ENCODE data around the gene CCDC13.

Gene CCDC13

GRCh38 chr3:42743204-42743995 is 29.7 kb downstream of the CCDC13 start:
- no peak for DNase-seq (ENCODE audit: low spot score)
- in situ Hi-C loops (cut with MboI; ENCODE audit: low sequenced_read_pairs, unreplicated experiment), result no loop called here
- no peak for TF ChIP-seq CTCF (IDR thresholded peaks at IDR 0.05; ENCODE audit: borderline replicate concordance, control extremely low read depth, extremely low read depth, insufficient read depth, missing control alignments)

- no peak for TF ChIP-seq CTCF (IDR thresholded peaks at IDR 0.05; ENCODE audit: borderline replicate concordance, control extremely low read depth, extremely low read depth, insufficient read depth, missing control alignments)
- in situ Hi-C loops (cut with MboI; ENCODE audit: low sequenced_read_pairs, unreplicated experiment), result no loop called here
- no peak for DNase-seq (ENCODE audit: low spot score)
These were observed 30.4 kb downstream of the CCDC13 start for GRCh38 chr3:42742688-42743087.

- TF ChIP-seq CTCF (IDR thresholded peaks at IDR 0.05; ENCODE audit: borderline replicate concordance, control extremely low read depth, extremely low read depth, insufficient read depth, missing control alignments), result no peak
- no peak for DNase-seq (ENCODE audit: low spot score)
- in situ Hi-C loops (cut with MboI; ENCODE audit: low sequenced_read_pairs, unreplicated experiment), result no loop called here
These were observed 30.8 kb downstream of the CCDC13 start for GRCh38 chr3:42742259-42742658.

GRCh38 chr3:42741796-42742195 is 31.3 kb downstream of the CCDC13 start:
- no peak for TF ChIP-seq CTCF (IDR thresholded peaks at IDR 0.05; ENCODE audit: borderline replicate concordance, control extremely low read depth, extremely low read depth, insufficient read depth, missing control alignments)
- in situ Hi-C loops (cut with MboI; ENCODE audit: low sequenced_read_pairs, unreplicated experiment), result no loop called here
- no peak for DNase-seq (ENCODE audit: low spot score)

- no peak for DNase-seq (ENCODE audit: low spot score)
These were observed 33.5 kb downstream of the CCDC13 start for GRCh38 chr3:42739401-42740158.

GRCh38 chr3:42736531-42736930 is 36.5 kb downstream of the CCDC13 start:
- in situ Hi-C loops (cut with MboI; ENCODE audit: low sequenced_read_pairs, unreplicated experiment), result no loop called here
- no peak for DNase-seq (ENCODE audit: low spot score)
- no peak for TF ChIP-seq CTCF (IDR thresholded peaks at IDR 0.05; ENCODE audit: borderline replicate concordance, control extremely low read depth, extremely low read depth, insufficient read depth, missing control alignments)

More at GRCh38 chr3:42739401-42740158, 33.5 kb downstream of the CCDC13 start:
- in situ Hi-C loops (cut with MboI; ENCODE audit: low sequenced_read_pairs, unreplicated experiment), result no loop called here
- TF ChIP-seq CTCF (IDR thresholded peaks at IDR 0.05; ENCODE audit: borderline replicate concordance, control extremely low read depth, extremely low read depth, insufficient read depth, missing control alignments), result no peak
